Endothelial cell of umbilical vein (primary cell): Measurements from ENCODE around the gene BMPR1A. TPM values are rescaled to one million over a fixed set of nuclear protein-coding genes. Genes with fewer than 3 reads are reported as not detected.

Experiments used
- BruUV-seq: library from RNA; stranded (reverse); fragments of 400-500 nt; replicated peaks from 2 replicates; lab custom pipeline; 2021; lab: Mats Ljungman, UMichigan
- CTCF ChIA-PET: fragments of 300-600, 350-600 bp; sonication (Branson Sonifier 250); formaldehyde crosslinking; loops from one replicate; lab custom pipeline; 2021; ENCODE audit warnings: antibody characterized with exemption, inconsistent platforms; lab: Charles Lee
- POLR2A ChIA-PET: fragments of 300-600, 350-600 bp; sonication (Branson Sonifier 250); formaldehyde crosslinking; loops from one replicate; lab custom pipeline; 2021; ENCODE audit warnings: antibody characterized with exemption, inconsistent platforms; lab: Charles Lee
- DNase-seq: peaks from one replicate; pipeline ENCODE4 v3.0.0-alpha.2; 2011; ENCODE audit warnings: low read depth, low spot score
- FAIRE-seq: peaks from 2 replicates; lab custom pipeline; 2011; peaks lifted over from hg19 to GRCh38; lab: Jason Lieb, UNC
- H2AFZ ChIP-seq: 2 replicates; pipeline ENCODE4 v1.6.0; 2012; ENCODE audit warnings: low read depth, low read length, control low read depth, inconsistent platforms
- H3K27ac ChIP-seq: 2 replicates; pipeline ENCODE4 v1.5.1; 2011; ENCODE audit warnings: low read depth, mild to moderate bottlenecking, control low read depth, low read length, moderate library complexity; ENCODE audit not compliant: insufficient read depth
- H3K27me3 ChIP-seq, 2 experiments: 2 replicates each; pipeline versions ENCODE4 v1.6.0 to v1.6.1; 2011; ENCODE audit warnings: low read length in 2 of 2, mixed read lengths in 1 of 2; ENCODE audit not compliant: control insufficient read depth in 2 of 2, insufficient read depth in 2 of 2
- H3K36me3 ChIP-seq, 2 experiments: 2 replicates in 1 of 2; 3 replicates in 1 of 2; pipeline ENCODE4 v1.5.1; 2011; ENCODE audit warnings: low read length in 2 of 2, mild to moderate bottlenecking in 1 of 2, moderate library complexity in 1 of 2; ENCODE audit not compliant: control insufficient read depth in 2 of 2, insufficient read depth in 2 of 2; ENCODE audit errors: extremely low read depth in 1 of 2
- H3K4me1 ChIP-seq: 3 replicates; pipeline ENCODE4 v1.5.1; 2011; ENCODE audit warnings: mild to moderate bottlenecking, low read length; ENCODE audit not compliant: control insufficient read depth, insufficient read depth; ENCODE audit errors: extremely low read depth
- H3K4me2 ChIP-seq: 2 replicates; pipeline ENCODE4 v1.6.1; 2011; ENCODE audit warnings: low read length, control low read depth, mixed read lengths; ENCODE audit not compliant: insufficient read depth
- H3K4me3 ChIP-seq, 3 experiments: fragments of 200-600 bp in 1 of 3; sonication (generic), shearing (Covaris generic) in 1 of 3; replicated peaks in 1 of 3; 2 replicates each; pipeline ENCODE4 v1.5.1; 2011 to 2016; ENCODE audit warnings: control low read depth in 3 of 3, low read length in 3 of 3, mild to moderate bottlenecking in 2 of 3, inconsistent platforms in 1 of 3, low read depth in 1 of 3, moderate library complexity in 1 of 3; ENCODE audit not compliant: insufficient read depth in 1 of 3
- H3K79me2 ChIP-seq: 2 replicates; pipeline ENCODE4 v1.6.0; 2012; ENCODE audit warnings: low read length, inconsistent platforms; ENCODE audit not compliant: control insufficient read depth, insufficient read depth
- H3K9ac ChIP-seq: replicated peaks from 2 replicates; pipeline ENCODE3; 2011; ENCODE audit warnings: low read length, control low read depth; ENCODE audit not compliant: insufficient read depth; ENCODE audit errors: extremely low read depth
- H3K9me1 ChIP-seq: replicated peaks from 3 replicates; pipeline ENCODE4 v1.6.0; 2011; ENCODE audit warnings: mild to moderate bottlenecking, low read length; ENCODE audit not compliant: control insufficient read depth, insufficient read depth; ENCODE audit errors: extremely low read depth
- H3K9me3 ChIP-seq: replicated peaks from 2 replicates; pipeline ENCODE4 v1.5.1; 2012; ENCODE audit warnings: low read length, inconsistent platforms; ENCODE audit not compliant: control insufficient read depth, insufficient read depth
- H4K20me1 ChIP-seq: replicated peaks from 2 replicates; pipeline ENCODE3; 2011; ENCODE audit warnings: mild to moderate bottlenecking, low read length; ENCODE audit not compliant: control insufficient read depth, insufficient read depth; ENCODE audit errors: extremely low read depth
- EZH2 ChIP-seq: IDR thresholded peaks from 2 replicates; pipeline ENCODE4 v1.6.1; 2012; ENCODE audit warnings: borderline replicate concordance, low read depth, mild to moderate bottlenecking, moderate library complexity, low read length, inconsistent platforms; ENCODE audit not compliant: severe bottlenecking
- FOS ChIP-seq: IDR thresholded peaks from 2 replicates; pipeline ENCODE4 v1.6.1; 2011; ENCODE audit warnings: mild to moderate bottlenecking, low read length, moderate library complexity, borderline replicate concordance; ENCODE audit not compliant: insufficient read depth
- GATA2 ChIP-seq: IDR thresholded peaks from 2 replicates; pipeline ENCODE4 v1.7.0; 2011; ENCODE audit warnings: low read depth, mild to moderate bottlenecking, moderate library complexity, mixed read lengths, low read length; ENCODE audit not compliant: insufficient read length, insufficient read depth
- JUN ChIP-seq: IDR thresholded peaks from 2 replicates; pipeline ENCODE4 v1.6.1; 2011; ENCODE audit warnings: borderline replicate concordance, low read depth; ENCODE audit not compliant: insufficient read length, insufficient read depth
- MYC ChIP-seq: IDR thresholded peaks from one replicate; pipeline ENCODE4 v1.6.1; 2011; ENCODE audit warnings: mild to moderate bottlenecking, low read depth, low read length
- POLR2A ChIP-seq: IDR thresholded peaks from 2 replicates; pipeline ENCODE4 v1.6.1; 2012; ENCODE audit warnings: low read depth, mild to moderate bottlenecking, control low read depth, low read length
- POLR2AphosphoS5 ChIP-seq: IDR thresholded peaks from 2 replicates; pipeline ENCODE4 v1.6.1; 2012; ENCODE audit warnings: low read depth, mild to moderate bottlenecking, control low read depth, low read length, moderate library complexity; ENCODE audit not compliant: insufficient read depth
- dilution Hi-C: fragments of 300-500 bp; cut with MboI; formaldehyde crosslinking; loops from one replicate; pipeline ENCODE4 v1.15.0; 2019; ENCODE audit warnings: low sequenced_read_pairs; ENCODE audit not compliant: extremely low pct_ligation_motif_present
- intact Hi-C: fragments of 100-400 bp; cut with micrococcal nuclease; formaldehyde crosslinking; loops from one replicate; pipeline ENCODE4 v1.10.0; 2022
- polyA plus RNA-seq, 4 experiments: library from polyadenylated mRNA; depleted of rRNA in 3 of 4; stranded (reverse) in 3 of 4; unstranded in 1 of 4; fragments of >200 nt; gene quantifications; 2 replicates each; pipeline versions ENCODE4 v1.2.1 to v1.2.3, GENCODE V29; 2011 to 2012; ENCODE audit warnings: missing spikeins in 1 of 4
- total RNA-seq: library from RNA; stranded (reverse); gene quantifications from 2 replicates; pipeline ENCODE4 v1.2.3, GENCODE V29; 2021
- TF ChIP-seq, protein P1 (sequence below), 2 donors: IDR thresholded peaks; 1 replicate in 1 of 2; 2 replicates in 1 of 2; pipeline ENCODE4 v1.5.1; 2011; ENCODE audit warnings: low read length in 2 of 2, mild to moderate bottlenecking in 2 of 2, moderate library complexity in 2 of 2, control low read depth in 1 of 2, inconsistent platforms in 1 of 2, low read depth in 1 of 2; ENCODE audit not compliant: insufficient read depth in 1 of 2; ENCODE audit errors: extremely low read depth in 1 of 2
- TF ChIP-seq, protein P2 (sequence below): IDR thresholded peaks from 2 replicates; pipeline ENCODE4 v1.6.1; 2011; ENCODE audit not compliant: insufficient read depth, insufficient read length

The BMPR1A gene
- total and polyA plus RNA-seq, 2 donors (not counting 3 experiments of a cell fraction or from before 2014, with no cell fraction given) = not detected

DNA sequence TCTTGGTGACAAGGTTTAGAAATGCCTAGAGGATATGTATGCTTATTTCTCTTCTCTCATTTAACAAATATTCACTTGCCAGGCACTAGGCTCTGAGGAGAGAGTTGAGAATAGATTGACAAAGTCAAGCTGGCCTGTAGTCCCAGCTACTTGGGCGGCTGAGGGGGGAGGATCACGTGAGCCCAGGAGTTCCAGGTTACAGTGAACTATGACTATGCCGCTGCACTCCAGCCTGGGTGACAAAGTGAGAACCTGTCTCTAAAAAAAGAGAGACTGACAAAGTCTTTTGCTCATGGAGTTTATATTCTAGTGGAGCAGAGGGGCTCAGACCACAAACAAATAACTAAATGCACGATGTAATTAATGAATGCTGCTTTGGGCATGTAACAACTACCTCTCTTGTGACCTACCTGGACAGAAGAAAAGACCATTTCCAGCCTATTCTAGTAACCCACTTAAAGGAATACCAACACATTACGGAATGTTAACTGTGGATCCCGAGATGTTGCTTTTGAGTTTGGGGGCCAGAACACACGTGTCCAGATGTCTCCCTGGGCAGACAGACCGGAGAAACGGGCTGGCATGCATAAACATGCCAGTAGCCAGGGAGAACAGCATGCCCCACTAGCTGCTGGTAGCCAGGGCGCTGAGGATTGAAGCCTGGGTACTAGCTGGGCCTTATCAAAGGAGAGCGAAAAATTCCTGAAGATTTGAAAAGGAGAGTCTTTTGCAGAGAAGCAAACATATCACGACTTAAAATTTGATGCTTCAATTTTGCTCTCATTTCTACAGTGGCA lies 2.6 kb upstream of the BMPR1A start:
- no TSS peak for BruUV-seq
- FAIRE-seq = no peak
- POLR2A ChIA-PET = no interaction called here

More for the DNA sequence above, 2.6 kb upstream of the BMPR1A start:
- H3K9me3 ChIP-seq = peaks cover 2% of the 10 kb centered on the region
- CTCF ChIA-PET = interaction anchor here (1.0 to 1.7 kb wide), 2 partner anchors 14 to 146 kb away, joined by 3 to 8 read pairs; no protein-coding TSS in a partner anchor
- H3K4me2 ChIP-seq = no peak overlapping the region
- intact Hi-C loops (no loop called here), dilution Hi-C loops (no loop called here)
- H3K27ac ChIP-seq = no peak overlapping the region
- H4K20me1 ChIP-seq = peaks cover 7% of the 10 kb centered on the region
- TF ChIP-seq EZH2 = no peak
- TF ChIP-seq FOS = no peak
- TF ChIP-seq POLR2AphosphoS5 = no peak
- TF ChIP-seq JUN = no peak
- TF ChIP-seq, protein P1, sequence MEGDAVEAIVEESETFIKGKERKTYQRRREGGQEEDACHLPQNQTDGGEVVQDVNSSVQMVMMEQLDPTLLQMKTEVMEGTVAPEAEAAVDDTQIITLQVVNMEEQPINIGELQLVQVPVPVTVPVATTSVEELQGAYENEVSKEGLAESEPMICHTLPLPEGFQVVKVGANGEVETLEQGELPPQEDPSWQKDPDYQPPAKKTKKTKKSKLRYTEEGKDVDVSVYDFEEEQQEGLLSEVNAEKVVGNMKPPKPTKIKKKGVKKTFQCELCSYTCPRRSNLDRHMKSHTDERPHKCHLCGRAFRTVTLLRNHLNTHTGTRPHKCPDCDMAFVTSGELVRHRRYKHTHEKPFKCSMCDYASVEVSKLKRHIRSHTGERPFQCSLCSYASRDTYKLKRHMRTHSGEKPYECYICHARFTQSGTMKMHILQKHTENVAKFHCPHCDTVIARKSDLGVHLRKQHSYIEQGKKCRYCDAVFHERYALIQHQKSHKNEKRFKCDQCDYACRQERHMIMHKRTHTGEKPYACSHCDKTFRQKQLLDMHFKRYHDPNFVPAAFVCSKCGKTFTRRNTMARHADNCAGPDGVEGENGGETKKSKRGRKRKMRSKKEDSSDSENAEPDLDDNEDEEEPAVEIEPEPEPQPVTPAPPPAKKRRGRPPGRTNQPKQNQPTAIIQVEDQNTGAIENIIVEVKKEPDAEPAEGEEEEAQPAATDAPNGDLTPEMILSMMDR (IDR thresholded peaks at IDR 0.05; ENCODE audit: extremely low read depth in 1 of 2, insufficient read depth in 1 of 2, low read depth in 1 of 2, low read length in 2 of 2) = no peak
- no peak for TF ChIP-seq POLR2A
- TF ChIP-seq, protein P2, sequence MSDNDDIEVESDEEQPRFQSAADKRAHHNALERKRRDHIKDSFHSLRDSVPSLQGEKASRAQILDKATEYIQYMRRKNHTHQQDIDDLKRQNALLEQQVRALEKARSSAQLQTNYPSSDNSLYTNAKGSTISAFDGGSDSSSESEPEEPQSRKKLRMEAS = no peak
- TF ChIP-seq GATA2 = no peak
- TF ChIP-seq MYC = no peak
- H3K9me1 ChIP-seq = no peaks in the 10 kb centered on the region
- no peaks in the 10 kb centered on the region for H3K79me2 ChIP-seq
- no peak overlapping the region for H2AFZ ChIP-seq
- no peak overlapping the region for H3K4me3 ChIP-seq
- no peak overlapping the region for H3K9ac ChIP-seq
- H3K4me1 ChIP-seq = peaks cover 3% of the 10 kb centered on the region
- peaks cover 65 to 84% of the 10 kb centered on the region in 2 experiments for H3K27me3 ChIP-seq
- no peaks in the 10 kb centered on the region for H3K36me3 ChIP-seq
- no peak for DNase-seq
